Right atrium auricular region (tissue), 2 donors: ENCODE data around the gene PGM2. TPM values are rescaled to one million over a fixed set of nuclear protein-coding genes. Genes with fewer than 3 reads are reported as not detected.
"Not testable (repeated sequence)": the region's sequence is repeated elsewhere in the genome, so short reads cannot be mapped to it uniquely, and the experiment has no call there.

Experiments used
- DNase-seq: peaks from one replicate; pipeline ENCODE4 v3.0.0-alpha.2; 2019; ENCODE audit warnings: low spot score
- H3K27ac ChIP-seq, 2 donors: fragments of 200-600 bp; sonication (generic); 1 replicate in 1 of 2; 2 replicates in 1 of 2; pipeline ENCODE4 v1.5.1; 2016 to 2019
- H3K27me3 ChIP-seq, 2 donors: fragments of 200-600 bp; sonication (generic); one replicate each; pipeline versions ENCODE4 v1.5.1 to v1.6.0; 2017 to 2019
- H3K36me3 ChIP-seq: fragments of 200-600 bp; sonication (generic); one replicate; pipeline ENCODE4 v1.5.1; 2016
- H3K4me1 ChIP-seq, 2 donors: fragments of 200-600 bp; sonication (generic); one replicate each; pipeline versions ENCODE4 v1.5.1 to v1.6.0; 2017 to 2019
- H3K4me3 ChIP-seq, 2 donors: fragments of 200-600 bp; sonication (generic); 1 replicate in 1 of 2; 2 replicates in 1 of 2; pipeline ENCODE4 v1.5.1; 2017 to 2019; ENCODE audit warnings: mild to moderate bottlenecking in 1 of 2, moderate library complexity in 1 of 2
- H3K9me3 ChIP-seq, 2 donors: fragments of 200-600 bp; sonication (generic); one replicate each; pipeline ENCODE4 v1.5.1; 2019
- CTCF ChIP-seq, 2 donors: fragments of 200-600 bp; sonication (generic); IDR thresholded peaks; one replicate each; pipeline ENCODE4 v1.5.1; 2019; ENCODE audit warnings: antibody characterized with exemption in 2 of 2
- total RNA-seq, 2 donors: library from RNA; depleted of rRNA; stranded (reverse); fragments of >200 nt; gene quantifications; one replicate each; pipeline ENCODE4 v1.1.0, GENCODE V29; 2016

PGM2 gene
- 10 to 100 TPM; 10.7 to 11.7 TPM for total RNA-seq

GRCh38 chr4:37826295-37827029 is at the start of gene PGM2:
TSS of gene PGM2 (plus strand) at chr4:37826686. CDS start at chr4:37826733, 47 bp downstream.
- TF ChIP-seq CTCF (IDR thresholded peaks at IDR 0.05), result peak in 1 of 2 donors; percentile 18
- H3K4me1 ChIP-seq, result peaks cover 0 to 30% of the 10 kb centered on the region in 2 donors
- peak within 1 kb of the TSS; percentile 78 to 95 for H3K27ac ChIP-seq
- DNase-seq, result peak; percentile 83
- H3K4me3 ChIP-seq, result peak within 1 kb of the TSS; percentile 57 to 91
- H3K27me3 ChIP-seq, result no peaks in the 10 kb centered on the region
- H3K9me3 ChIP-seq, result no peaks in the 10 kb centered on the region
- H3K36me3 ChIP-seq, result peaks cover 5% of the 10 kb centered on the region

- Histone ChIP-seq H3K27me3 (no peaks in the 10 kb centered on the region), H3K4me3 (no peak overlapping the region), H3K4me1 (no peaks in the 10 kb centered on the region), H3K36me3 (no peaks in the 10 kb centered on the region), H3K27ac (no peak overlapping the region), H3K9me3 (no peaks in the 10 kb centered on the region)
- no peak for DNase-seq
- TF ChIP-seq CTCF (IDR thresholded peaks at IDR 0.05), result no peak
Measured at GRCh38 chr4:37779896-37780295, 46.6 kb upstream of the PGM2 start.

- no peaks in the 10 kb centered on the region for H3K27me3 ChIP-seq
- no peak for TF ChIP-seq CTCF (IDR thresholded peaks at IDR 0.05)
- H3K4me1 ChIP-seq, result no peaks in the 10 kb centered on the region
- no peak for DNase-seq
- H3K27ac ChIP-seq, result no peak overlapping the region
- H3K9me3 ChIP-seq, result no peaks in the 10 kb centered on the region
- H3K4me3 ChIP-seq, result no peak overlapping the region
- no peaks in the 10 kb centered on the region for H3K36me3 ChIP-seq
Measured at GRCh38 chr4:37780444-37781130, 45.9 kb upstream of the PGM2 start.

- Histone ChIP-seq H3K9me3 (no peaks in the 10 kb centered on the region), H3K27ac (no peak overlapping the region), H3K27me3 (no peaks in the 10 kb centered on the region), H3K4me3 (no peak overlapping the region), H3K4me1 (no peaks in the 10 kb centered on the region), H3K36me3 (no peaks in the 10 kb centered on the region)
- DNase-seq, result no peak
- TF ChIP-seq CTCF (IDR thresholded peaks at IDR 0.05), result no peak
Measured at GRCh38 chr4:37781131-37781455, 45.4 kb upstream of the PGM2 start.

- not testable (repeated sequence) for DNase-seq, H3K9me3 ChIP-seq, H3K4me1 ChIP-seq, H3K27me3 ChIP-seq, H3K27ac ChIP-seq, H3K36me3 ChIP-seq, H3K4me3 ChIP-seq
Measured at GRCh38 chr4:37786267-37786666, 40.2 kb upstream of the PGM2 start.

- DNase-seq, H3K27ac ChIP-seq, H3K4me3 ChIP-seq, H3K9me3 ChIP-seq, H3K27me3 ChIP-seq, H3K36me3 ChIP-seq, H3K4me1 ChIP-seq: not testable (repeated sequence)
Measured at GRCh38 chr4:37787883-37788460, 38.5 kb upstream of the PGM2 start.
